H9 (cell line): ENCODE measurements around the gene PDPR. TPM values are rescaled to one million over a fixed set of nuclear protein-coding genes. Genes with fewer than 3 reads are reported as not detected.
"Not testable (repeated sequence)": the region's sequence is repeated elsewhere in the genome, so short reads cannot be mapped to it uniquely, and the experiment has no call there.

ENCODE experiments used
- DNase-seq: peaks from one replicate; pipeline ENCODE4 v3.0.0-alpha.2; 2017
- H2AFZ ChIP-seq: one replicate; pipeline ENCODE4 v1.6.1; 2013; ENCODE audit warnings: mild to moderate bottlenecking, low read length, control low read depth, moderate library complexity
- H2AK5ac ChIP-seq: 2 replicates; pipeline ENCODE4 v1.6.1; 2013; ENCODE audit warnings: low read length, control low read depth, mixed read lengths; ENCODE audit not compliant: insufficient read length
- H2BK120ac ChIP-seq: one replicate; pipeline ENCODE4 v1.6.1; 2013; ENCODE audit warnings: low read depth, mild to moderate bottlenecking, low read length, control low read depth, inconsistent platforms; ENCODE audit not compliant: poor library complexity, severe bottlenecking
- H2BK12ac ChIP-seq: 2 replicates; pipeline ENCODE4 v1.6.1; 2013; ENCODE audit warnings: low read length, control low read depth, mixed read lengths, low read depth; ENCODE audit not compliant: insufficient read length
- H2BK15ac ChIP-seq: 2 replicates; pipeline ENCODE4 v1.6.1; 2013; ENCODE audit warnings: low read depth, low read length, control low read depth
- H2BK20ac ChIP-seq: one replicate; pipeline ENCODE4 v1.6.1; 2013; ENCODE audit warnings: low read depth, mild to moderate bottlenecking, low read length, control low read depth, inconsistent platforms; ENCODE audit not compliant: poor library complexity, severe bottlenecking
- H2BK5ac ChIP-seq: 2 replicates; pipeline ENCODE4 v1.6.1; 2013; ENCODE audit warnings: low read length, control low read depth, mixed read lengths; ENCODE audit not compliant: insufficient read length
- H3K14ac ChIP-seq: 2 replicates; pipeline ENCODE4 v1.6.1; 2013; ENCODE audit warnings: low read length, control low read depth; ENCODE audit not compliant: insufficient read depth
- H3K18ac ChIP-seq: 2 replicates; pipeline ENCODE4 v1.6.1; 2013; ENCODE audit warnings: low read depth, mild to moderate bottlenecking, mixed read lengths, low read length, control low read depth; ENCODE audit not compliant: insufficient read length
- H3K23ac ChIP-seq: 2 replicates; pipeline ENCODE4 v1.6.1; 2013; ENCODE audit warnings: low read length, control low read depth, mixed read lengths, low read depth; ENCODE audit not compliant: insufficient read length
- H3K23me2 ChIP-seq: 2 replicates; pipeline ENCODE4 v1.6.1; 2013; ENCODE audit warnings: low read depth, mild to moderate bottlenecking, mixed read lengths, low read length, control low read depth; ENCODE audit not compliant: insufficient read length, poor library complexity, severe bottlenecking
- H3K27ac ChIP-seq: 2 replicates; pipeline ENCODE4 v1.5.1; 2013; ENCODE audit warnings: low read length, control low read depth, mixed read lengths, low read depth; ENCODE audit not compliant: insufficient read length
- H3K27me3 ChIP-seq: 2 replicates; pipeline ENCODE4 v1.6.1; 2013; ENCODE audit warnings: low read length, control low read depth, inconsistent platforms; ENCODE audit not compliant: insufficient read depth
- H3K4ac ChIP-seq: 2 replicates; pipeline ENCODE4 v1.6.1; 2013; ENCODE audit warnings: low read depth, mild to moderate bottlenecking, control low read depth, inconsistent platforms, low read length, moderate library complexity
- H3K4me1 ChIP-seq: 2 replicates; pipeline ENCODE4 v1.6.1; 2013; ENCODE audit warnings: low read length, control low read depth, inconsistent platforms; ENCODE audit not compliant: insufficient read depth
- H3K4me2 ChIP-seq: 2 replicates; pipeline ENCODE4 v1.6.1; 2013; ENCODE audit warnings: low read length, control low read depth, mixed read lengths; ENCODE audit not compliant: insufficient read length, insufficient read depth
- H3K56ac ChIP-seq: 2 replicates; pipeline ENCODE4 v1.6.1; 2013; ENCODE audit warnings: low read depth, mild to moderate bottlenecking, mixed read lengths, low read length, control low read depth; ENCODE audit not compliant: insufficient read length
- H3K79me1 ChIP-seq: 2 replicates; pipeline ENCODE4 v1.6.1; 2013; ENCODE audit warnings: low read depth, mild to moderate bottlenecking, moderate library complexity, low read length, control low read depth, inconsistent platforms; ENCODE audit not compliant: insufficient read depth, poor library complexity, severe bottlenecking
- H3K79me2 ChIP-seq: 2 replicates; pipeline ENCODE4 v1.6.1; 2013; ENCODE audit warnings: low read length, control low read depth, inconsistent platforms; ENCODE audit not compliant: insufficient read depth
- H3K9ac ChIP-seq: 2 replicates; pipeline ENCODE4 v1.6.1; 2013; ENCODE audit warnings: low read length, control low read depth, mixed read lengths; ENCODE audit not compliant: insufficient read length; ENCODE audit errors: extremely low read depth
- H3K9me3 ChIP-seq: one replicate; pipeline ENCODE4 v1.6.1; 2013; ENCODE audit warnings: low read depth, low read length, inconsistent platforms; ENCODE audit not compliant: control insufficient read depth
- H3T11ph ChIP-seq: one replicate; pipeline ENCODE4 v1.6.1; 2013; ENCODE audit warnings: mild to moderate bottlenecking, low read length, control low read depth, inconsistent platforms
- H4K20me1 ChIP-seq: one replicate; pipeline ENCODE4 v1.6.1; 2013; ENCODE audit not compliant: control insufficient read depth, insufficient read length, insufficient read depth
- H4K5ac ChIP-seq: 2 replicates; pipeline ENCODE4 v1.6.1; 2013; ENCODE audit warnings: low read depth, mild to moderate bottlenecking, mixed read lengths, low read length, control low read depth; ENCODE audit not compliant: insufficient read length
- H4K8ac ChIP-seq: replicated peaks from 2 replicates; pipeline ENCODE4 v1.6.1; 2013; ENCODE audit warnings: low read length, control low read depth, mixed read lengths, low read depth; ENCODE audit not compliant: insufficient read length
- H4K91ac ChIP-seq: 2 replicates; pipeline ENCODE4 v1.6.1; 2013; ENCODE audit warnings: low read depth, mild to moderate bottlenecking, moderate library complexity, mixed read lengths, low read length, control low read depth; ENCODE audit not compliant: insufficient read length
- H3K27ac Mint-ChIP-seq, 3 experiments: 2 replicates in 2 of 3; 3 replicates in 1 of 3; pipeline ENCODE4 v1.8.0; 2020 to 2021; ENCODE audit warnings: mixed read lengths in 3 of 3, mild to moderate bottlenecking in 1 of 3, moderate library complexity in 1 of 3
- H3K27me3 Mint-ChIP-seq: 2 replicates; pipeline ENCODE4 v1.8.0; 2021; ENCODE audit warnings: low read depth, mild to moderate bottlenecking, moderate library complexity, mixed read lengths
- H3K36me3 Mint-ChIP-seq, 3 experiments: 2 replicates in 2 of 3; 3 replicates in 1 of 3; pipeline ENCODE4 v1.8.0; 2020 to 2021; ENCODE audit warnings: low read depth in 3 of 3, mixed read lengths in 3 of 3; ENCODE audit not compliant: insufficient read depth in 1 of 3
- H3K4me1 Mint-ChIP-seq, 2 experiments: 2 replicates each; pipeline ENCODE4 v1.8.0; 2020; ENCODE audit warnings: mixed read lengths in 2 of 2
- H3K4me3 Mint-ChIP-seq, 2 experiments: 2 replicates in 1 of 2; 3 replicates in 1 of 2; pipeline ENCODE4 v1.8.0; 2020 to 2021; ENCODE audit warnings: mild to moderate bottlenecking in 2 of 2, mixed read lengths in 2 of 2, moderate library complexity in 1 of 2
- H3K9me3 Mint-ChIP-seq, 2 experiments: 2 replicates in 1 of 2; 3 replicates in 1 of 2; pipeline ENCODE4 v1.8.0; 2020; ENCODE audit warnings: mild to moderate bottlenecking in 2 of 2, mixed read lengths in 2 of 2, moderate library complexity in 1 of 2
- WGBS: extraction: QIAGEN DNeasy Blood & Tissue Kit; methylation state at CpG from one replicate; pipeline ENCODE4 v1.1.7; 2013; ENCODE audit warnings: missing lambda C conversion rate, low lambda C conversion rate, mixed read lengths; ENCODE audit not compliant: insufficient read length; ENCODE audit errors: extremely low coverage; 5-methylcytosine and 5-hydroxymethylcytosine counted together
- total RNA-seq: library from RNA; stranded (reverse); gene quantifications from 2 replicates; pipeline ENCODE4 v1.2.1, GENCODE V29; 2021

The PDPR gene
- total RNA-seq, 1 experiment from 2014 or later, result 37.2 TPM

DNA sequence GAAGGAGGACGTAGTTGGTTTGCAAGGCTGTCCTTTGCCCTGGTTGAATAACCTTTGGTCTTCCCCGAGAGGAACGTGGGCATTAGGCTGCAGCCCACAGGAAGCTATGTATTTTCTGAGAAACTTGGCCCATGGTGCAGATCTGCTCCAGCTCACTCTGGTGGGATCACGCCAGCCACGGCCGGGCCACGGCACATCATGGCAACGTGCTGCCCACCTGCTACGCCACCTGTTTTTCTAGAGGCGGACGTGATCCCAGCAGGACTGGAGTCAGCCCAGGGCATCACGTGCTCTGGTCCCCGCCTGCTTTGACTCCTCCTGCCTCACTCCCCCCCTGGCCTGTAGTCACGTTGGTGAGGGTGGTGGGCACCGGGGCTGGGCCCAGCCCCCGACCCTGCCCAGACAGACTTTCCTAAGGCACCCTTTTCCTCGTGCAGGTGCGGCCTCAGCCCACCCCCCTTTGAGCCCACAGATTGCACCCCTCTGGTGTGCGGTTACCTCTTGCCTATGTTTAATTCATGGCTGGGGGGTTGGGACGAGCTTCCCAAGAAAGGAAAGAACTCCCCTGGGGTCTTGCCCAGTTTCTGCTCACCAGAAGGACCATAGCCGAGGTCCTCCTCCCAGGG is 59.2 kb downstream of the PDPR start, which contains the start of gene CLEC18C:
Gene CLEC18C (plus strand): TSS at position 576 of the 626 bp plus-strand sequence. CDS start 492 bp downstream, outside the sequence.
- H2BK20ac ChIP-seq, H3K27me3 Mint-ChIP-seq, H3K79me2 ChIP-seq, H3K18ac ChIP-seq, H2BK15ac ChIP-seq, H3K4ac ChIP-seq, H3K4me1 ChIP-seq, H3K14ac ChIP-seq, H3K27ac Mint-ChIP-seq, H3K56ac ChIP-seq, H4K5ac ChIP-seq, H3K27me3 ChIP-seq, H4K20me1 ChIP-seq, H3K36me3 Mint-ChIP-seq, H3K9me3 ChIP-seq, H4K91ac ChIP-seq, H3K9me3 Mint-ChIP-seq, H3K79me1 ChIP-seq, H2BK120ac ChIP-seq, H3K23ac ChIP-seq, H4K8ac ChIP-seq, H3K4me3 Mint-ChIP-seq, H3K4me2 ChIP-seq, H3K9ac ChIP-seq, H2AK5ac ChIP-seq, H2BK5ac ChIP-seq, DNase-seq, H3K4me1 Mint-ChIP-seq, H3K23me2 ChIP-seq, H2BK12ac ChIP-seq, H2AFZ ChIP-seq, H3T11ph ChIP-seq, H3K27ac ChIP-seq: not testable (repeated sequence)
- no CpG with 5 or more reads among the region's 21 CpGs for WGBS

- H3K9me3 Mint-ChIP-seq, H3K18ac ChIP-seq, H3K4me3 Mint-ChIP-seq, H3K4me1 Mint-ChIP-seq, H3K27me3 ChIP-seq, H4K5ac ChIP-seq, H3K14ac ChIP-seq, H3K23ac ChIP-seq, H3K9ac ChIP-seq, H3K79me2 ChIP-seq, H3K27ac Mint-ChIP-seq, H3K23me2 ChIP-seq, DNase-seq, H4K91ac ChIP-seq, H3K4me1 ChIP-seq, H4K8ac ChIP-seq, H3K27ac ChIP-seq, H3K36me3 Mint-ChIP-seq, H3K4ac ChIP-seq, H3K4me2 ChIP-seq, H2AK5ac ChIP-seq, H3K9me3 ChIP-seq, H2BK15ac ChIP-seq, H3K79me1 ChIP-seq, H3K27me3 Mint-ChIP-seq, H2BK120ac ChIP-seq, H2BK12ac ChIP-seq, H4K20me1 ChIP-seq, H2BK5ac ChIP-seq, H2BK20ac ChIP-seq, H3K56ac ChIP-seq, H3T11ph ChIP-seq, H2AFZ ChIP-seq: not testable (repeated sequence)
- no CpG with 5 or more reads among the region's 15 CpGs for WGBS
These were observed 59.8 kb downstream of the PDPR start for GRCh38 chr16:70173916-70174315.
